Activated gamma-delta T cell treated with anti-CD3 and anti-CD28 coated beads, Interleukin-2, amount 50 U/mL, for 16 hours (primary cell): ENCODE data around the gene PCDHGB6.
"Not testable (repeated sequence)": the region's sequence is repeated elsewhere in the genome, so short reads cannot be mapped to it uniquely, and the experiment has no call there.

Source experiments
- DNase-seq: peaks from one replicate; pipeline ENCODE4 v3.0.0-alpha.2; 2020; ENCODE audit warnings: low read depth

Gene PCDHGB6

DNA sequence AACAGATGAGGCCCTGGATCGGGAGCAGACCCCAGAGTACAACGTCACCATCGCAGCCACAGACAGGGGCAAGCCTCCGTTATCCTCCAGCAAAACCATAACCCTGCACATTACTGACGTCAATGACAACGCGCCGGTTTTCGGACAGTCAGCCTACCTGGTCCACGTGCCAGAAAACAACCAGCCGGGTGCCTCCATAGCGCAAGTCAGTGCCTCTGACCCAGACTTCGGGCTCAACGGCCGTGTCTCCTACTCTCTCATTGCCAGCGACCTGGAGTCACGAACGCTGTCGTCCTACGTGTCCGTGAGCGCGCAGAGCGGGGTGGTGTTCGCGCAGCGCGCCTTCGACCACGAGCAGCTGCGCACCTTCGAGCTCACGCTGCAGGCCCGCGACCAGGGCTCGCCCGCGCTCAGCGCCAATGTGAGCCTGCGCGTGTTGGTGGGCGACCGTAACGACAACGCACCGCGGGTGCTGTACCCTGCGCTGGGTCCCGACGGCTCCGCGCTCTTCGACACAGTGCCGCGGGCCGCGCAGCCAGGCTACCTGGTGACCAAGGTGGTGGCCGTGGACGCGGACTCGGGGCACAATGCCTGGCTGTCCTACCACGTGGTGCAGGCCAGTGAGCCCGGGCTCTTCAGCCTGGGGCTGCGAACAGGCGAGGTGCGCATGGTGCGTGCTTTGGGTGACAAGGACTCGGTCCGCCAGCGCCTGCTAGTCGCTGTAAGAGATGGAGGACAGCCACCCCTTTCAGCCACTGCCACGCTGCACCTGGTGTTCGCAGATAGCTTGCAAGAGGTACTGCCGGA lies 11.5 kb downstream of the PCDHGB6 start:
- DNase-seq: no peak

DNA sequence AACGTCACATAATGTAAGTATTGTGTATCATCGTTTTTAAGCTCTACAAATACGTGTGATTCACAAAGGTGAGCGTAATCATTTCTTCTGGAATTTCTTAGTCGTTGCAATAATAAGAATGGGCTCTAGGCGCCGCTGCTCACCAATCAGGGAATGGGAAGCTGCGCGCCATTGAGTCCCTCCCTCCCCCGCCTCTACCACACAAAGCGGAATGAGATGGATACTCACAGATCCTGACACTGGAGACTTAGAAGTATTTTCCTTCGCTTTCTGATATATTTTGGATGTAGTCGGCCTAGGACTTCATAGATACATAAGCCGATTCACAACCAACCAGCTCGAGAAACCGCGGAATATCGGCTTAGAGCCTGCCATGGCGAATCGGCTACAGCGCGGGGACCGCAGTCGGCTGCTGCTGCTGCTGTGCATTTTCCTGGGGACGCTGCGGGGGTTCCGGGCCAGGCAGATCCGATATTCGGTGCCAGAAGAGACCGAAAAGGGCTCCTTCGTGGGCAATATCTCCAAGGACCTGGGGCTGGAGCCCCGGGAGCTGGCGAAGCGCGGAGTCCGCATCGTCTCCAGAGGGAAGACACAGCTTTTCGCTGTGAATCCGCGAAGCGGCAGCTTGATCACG lies 13.2 kb downstream of the PCDHGB6 start, which contains the start of gene PCDHGA11:
PCDHGA11 (plus strand) TSS at position 197 of the 634 bp plus-strand sequence; CDS start at position 374, 177 bp downstream.
- no peak for DNase-seq

DNA sequence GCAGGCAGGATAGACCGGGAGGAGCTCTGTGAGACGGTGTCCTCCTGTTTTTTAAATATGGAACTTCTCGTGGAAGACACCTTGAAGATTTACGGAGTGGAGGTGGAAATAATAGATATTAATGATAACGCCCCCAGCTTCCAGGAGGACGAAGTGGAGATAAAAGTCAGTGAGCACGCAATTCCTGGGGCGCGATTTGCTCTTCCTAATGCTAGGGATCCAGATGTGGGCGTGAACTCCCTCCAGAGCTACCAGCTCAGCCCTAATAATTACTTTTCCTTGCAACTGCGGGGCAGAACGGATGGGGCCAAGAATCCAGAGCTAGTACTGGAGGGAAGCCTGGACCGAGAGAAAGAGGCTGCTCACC lies 13.7 kb downstream of the PCDHGB6 start:
- no peak for DNase-seq

DNA sequence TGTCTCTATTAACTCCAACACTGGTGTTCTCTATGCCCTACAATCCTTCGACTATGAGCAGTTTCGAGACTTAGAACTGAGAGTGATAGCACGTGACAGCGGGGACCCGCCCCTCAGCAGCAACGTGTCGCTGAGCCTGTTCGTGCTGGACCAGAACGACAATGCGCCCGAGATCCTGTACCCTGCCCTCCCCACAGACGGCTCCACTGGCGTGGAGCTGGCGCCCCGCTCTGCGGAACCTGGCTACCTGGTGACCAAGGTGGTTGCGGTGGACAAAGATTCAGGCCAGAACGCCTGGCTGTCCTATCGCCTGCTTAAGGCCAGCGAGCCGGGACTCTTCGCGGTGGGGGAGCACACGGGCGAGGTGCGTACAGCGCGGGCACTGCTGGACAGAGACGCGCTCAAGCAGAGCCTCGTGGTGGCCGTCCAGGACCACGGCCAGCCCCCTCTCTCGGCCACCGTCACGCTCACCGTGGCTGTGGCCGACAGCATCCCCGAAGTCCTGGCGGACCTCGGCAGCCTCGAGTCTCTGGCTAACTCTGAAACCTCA lies 15.0 kb downstream of the PCDHGB6 start:
- DNase-seq: no peak

DNA sequence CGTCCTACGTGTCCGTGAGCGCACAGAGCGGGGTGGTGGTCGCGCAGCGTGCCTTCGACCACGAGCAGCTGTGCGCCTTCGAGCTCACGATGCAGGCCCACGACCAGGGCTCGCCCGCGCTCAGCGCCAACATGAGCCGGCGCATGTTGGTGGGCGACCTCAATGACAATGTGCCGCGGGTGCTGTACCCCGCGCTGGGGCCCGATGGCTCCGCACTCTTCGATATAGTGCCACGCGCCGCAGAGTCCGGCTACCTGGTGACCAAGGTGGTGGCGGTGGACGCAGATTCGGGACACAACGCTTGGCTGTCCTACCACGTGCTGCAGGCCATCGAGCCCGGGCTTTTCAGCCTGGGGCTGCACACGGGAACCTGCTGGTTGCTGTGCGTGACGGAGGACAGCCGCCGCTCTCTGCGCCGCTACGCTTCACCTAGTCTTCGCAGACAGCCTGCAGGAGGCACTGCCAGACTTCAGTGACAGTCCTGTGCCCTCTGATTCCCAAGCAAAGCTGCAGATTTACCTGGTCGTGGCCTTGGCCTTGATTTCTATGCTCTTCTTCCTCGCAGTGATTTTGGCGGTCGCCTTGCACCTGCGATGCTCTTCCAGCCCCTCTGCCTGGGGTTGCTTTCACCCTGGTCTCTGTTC lies 20.1 kb downstream of the PCDHGB6 start:
- no peak for DNase-seq

DNA sequence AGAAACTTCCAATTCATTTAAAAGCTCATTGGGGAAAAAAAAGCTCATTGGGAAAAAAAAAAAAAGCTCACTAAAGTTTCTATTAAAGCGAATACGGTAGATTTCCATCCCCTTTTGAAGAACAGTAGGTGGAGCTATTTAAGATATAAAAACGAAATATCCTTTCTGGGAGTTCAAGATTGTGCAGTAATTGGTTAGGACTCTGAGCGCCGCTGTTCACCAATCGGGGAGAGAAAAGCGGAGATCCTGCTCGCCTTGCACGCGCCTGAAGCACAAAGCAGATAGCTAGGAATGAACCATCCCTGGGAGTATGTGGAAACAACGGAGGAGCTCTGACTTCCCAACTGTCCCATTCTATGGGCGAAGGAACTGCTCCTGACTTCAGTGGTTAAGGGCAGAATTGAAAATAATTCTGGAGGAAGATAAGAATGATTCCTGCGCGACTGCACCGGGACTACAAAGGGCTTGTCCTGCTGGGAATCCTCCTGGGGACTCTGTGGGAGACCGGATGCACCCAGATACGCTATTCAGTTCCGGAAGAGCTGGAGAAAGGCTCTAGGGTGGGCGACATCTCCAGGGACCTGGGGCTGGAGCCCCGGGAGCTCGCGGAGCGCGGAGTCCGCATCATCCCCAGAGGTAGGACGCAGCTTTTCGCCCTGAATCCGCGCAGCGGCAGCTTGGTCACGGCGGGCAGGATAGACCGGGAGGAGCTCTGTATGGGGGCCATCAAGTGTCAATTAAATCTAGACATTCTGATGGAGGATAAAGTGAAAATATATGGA lies 22.7 kb downstream of the PCDHGB6 start, which contains the start of gene PCDHGA12:
PCDHGA12 (plus strand) TSS at position 176 of the 782 bp plus-strand sequence; CDS start at position 429, 253 bp downstream.
- DNase-seq: no peak

DNA sequence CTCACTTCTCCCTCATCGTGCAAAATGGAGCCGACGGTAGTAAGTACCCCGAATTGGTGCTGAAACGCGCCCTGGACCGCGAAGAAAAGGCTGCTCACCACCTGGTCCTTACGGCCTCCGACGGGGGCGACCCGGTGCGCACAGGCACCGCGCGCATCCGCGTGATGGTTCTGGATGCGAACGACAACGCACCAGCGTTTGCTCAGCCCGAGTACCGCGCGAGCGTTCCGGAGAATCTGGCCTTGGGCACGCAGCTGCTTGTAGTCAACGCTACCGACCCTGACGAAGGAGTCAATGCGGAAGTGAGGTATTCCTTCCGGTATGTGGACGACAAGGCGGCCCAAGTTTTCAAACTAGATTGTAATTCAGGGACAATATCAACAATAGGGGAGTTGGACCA lies 23.5 kb downstream of the PCDHGB6 start:
- no peak for DNase-seq

DNA sequence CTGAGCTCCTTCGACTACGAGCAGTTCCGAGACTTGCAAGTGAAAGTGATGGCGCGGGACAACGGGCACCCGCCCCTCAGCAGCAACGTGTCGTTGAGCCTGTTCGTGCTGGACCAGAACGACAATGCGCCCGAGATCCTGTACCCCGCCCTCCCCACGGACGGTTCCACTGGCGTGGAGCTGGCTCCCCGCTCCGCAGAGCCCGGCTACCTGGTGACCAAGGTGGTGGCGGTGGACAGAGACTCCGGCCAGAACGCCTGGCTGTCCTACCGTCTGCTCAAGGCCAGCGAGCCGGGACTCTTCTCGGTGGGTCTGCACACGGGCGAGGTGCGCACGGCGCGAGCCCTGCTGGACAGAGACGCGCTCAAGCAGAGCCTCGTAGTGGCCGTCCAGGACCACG lies 24.5 kb downstream of the PCDHGB6 start:
- not testable (repeated sequence) for DNase-seq

DNA sequence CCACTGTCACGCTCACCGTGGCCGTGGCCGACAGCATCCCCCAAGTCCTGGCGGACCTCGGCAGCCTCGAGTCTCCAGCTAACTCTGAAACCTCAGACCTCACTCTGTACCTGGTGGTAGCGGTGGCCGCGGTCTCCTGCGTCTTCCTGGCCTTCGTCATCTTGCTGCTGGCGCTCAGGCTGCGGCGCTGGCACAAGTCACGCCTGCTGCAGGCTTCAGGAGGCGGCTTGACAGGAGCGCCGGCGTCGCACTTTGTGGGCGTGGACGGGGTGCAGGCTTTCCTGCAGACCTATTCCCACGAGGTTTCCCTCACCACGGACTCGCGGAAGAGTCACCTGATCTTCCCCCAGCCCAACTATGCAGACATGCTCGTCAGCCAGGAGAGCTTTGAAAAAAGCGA lies 24.9 kb downstream of the PCDHGB6 start:
- not testable (repeated sequence) for DNase-seq

DNA sequence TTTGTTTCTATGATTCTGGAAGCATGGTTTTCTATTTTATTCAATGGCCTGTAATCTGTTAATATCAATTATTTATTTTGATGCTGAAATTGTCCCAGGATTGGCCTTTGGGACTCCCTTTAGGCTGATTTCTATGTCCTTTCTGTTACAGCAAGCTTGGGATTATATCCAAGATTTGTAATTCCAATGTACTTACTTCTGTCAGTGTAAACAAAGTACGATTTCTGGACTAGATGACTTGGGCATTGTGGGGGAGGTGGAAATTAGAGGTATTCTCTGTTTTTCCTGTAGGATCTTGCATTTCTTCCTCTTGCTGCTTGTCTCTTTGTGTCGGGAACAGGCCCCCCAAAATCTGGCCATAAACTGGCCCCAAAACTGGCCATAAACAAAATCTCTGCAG lies 26.2 kb downstream of the PCDHGB6 start:
- DNase-seq: no peak

DNA sequence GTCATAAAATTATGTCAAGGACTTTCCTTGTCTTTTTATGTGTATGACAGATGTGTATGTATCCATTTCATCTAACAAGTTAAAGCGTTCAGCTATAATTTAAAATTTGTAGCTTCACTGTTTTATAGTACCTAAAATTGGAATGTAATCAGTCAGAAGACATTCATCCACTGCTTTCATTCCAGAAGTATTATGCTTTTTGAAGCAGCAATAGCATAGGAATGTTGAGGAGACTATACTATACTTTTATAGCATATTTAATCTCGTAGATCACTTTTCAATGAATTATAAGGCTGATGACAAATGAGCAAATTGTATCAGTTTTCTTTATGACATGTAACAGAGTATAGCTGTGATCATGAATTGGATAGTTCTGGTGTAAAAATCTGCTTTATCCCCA lies 29.4 kb downstream of the PCDHGB6 start:
- no peak for DNase-seq

DNA sequence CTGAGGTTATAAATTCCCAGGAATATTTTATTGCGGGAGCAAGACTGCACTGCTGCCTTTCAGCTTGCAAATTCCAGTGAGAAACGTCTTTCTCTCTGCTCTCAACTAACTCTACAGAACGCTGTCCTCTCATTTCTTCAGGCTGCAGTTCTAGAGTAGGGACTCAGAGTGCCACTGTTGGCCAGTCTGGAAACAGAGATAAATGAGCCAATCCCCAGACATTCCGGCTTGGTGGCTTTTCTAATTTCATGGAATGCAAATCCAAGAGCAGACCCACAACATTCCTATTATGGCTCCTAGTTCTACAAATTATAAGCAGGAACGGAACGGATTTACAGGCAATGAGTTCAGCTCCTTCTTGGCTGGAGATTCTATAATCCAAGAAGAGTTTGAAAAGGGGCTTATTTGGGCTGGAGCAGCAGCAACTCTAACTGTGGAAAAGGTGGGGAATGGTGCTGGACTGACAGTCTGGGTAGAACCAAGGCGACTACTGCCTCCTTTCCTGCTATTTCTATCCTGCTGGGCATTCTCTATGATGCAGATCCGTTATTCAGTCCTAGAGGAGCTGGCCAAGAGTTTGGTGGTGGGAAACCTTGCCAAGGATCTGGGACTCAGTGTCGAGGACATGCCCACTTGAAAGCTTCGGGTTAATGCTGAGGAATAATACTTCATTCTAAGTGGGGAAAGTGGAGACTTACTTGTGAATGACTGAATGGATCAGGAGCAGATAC lies 31.8 kb downstream of the PCDHGB6 start:
- DNase-seq: no peak

DNA sequence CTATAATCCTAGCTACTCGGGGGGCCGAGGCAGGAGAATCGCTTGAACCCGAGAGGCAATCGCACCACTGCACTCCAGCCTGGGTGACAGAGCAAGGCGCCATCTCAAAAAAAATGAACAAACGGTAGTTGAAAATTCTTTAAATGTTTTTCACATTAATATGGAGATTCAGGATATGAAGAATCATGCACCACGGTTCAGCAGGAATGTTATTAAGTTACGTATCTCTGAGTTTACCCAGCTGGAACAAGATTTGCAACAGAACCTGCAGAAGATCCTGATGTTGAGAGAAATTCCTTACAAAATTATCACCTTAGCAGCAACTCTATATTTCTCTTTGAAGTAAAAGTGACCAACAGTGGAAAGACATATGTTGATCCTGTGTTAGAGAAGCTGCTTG lies 32.5 kb downstream of the PCDHGB6 start:
- DNase-seq: no peak

DNA sequence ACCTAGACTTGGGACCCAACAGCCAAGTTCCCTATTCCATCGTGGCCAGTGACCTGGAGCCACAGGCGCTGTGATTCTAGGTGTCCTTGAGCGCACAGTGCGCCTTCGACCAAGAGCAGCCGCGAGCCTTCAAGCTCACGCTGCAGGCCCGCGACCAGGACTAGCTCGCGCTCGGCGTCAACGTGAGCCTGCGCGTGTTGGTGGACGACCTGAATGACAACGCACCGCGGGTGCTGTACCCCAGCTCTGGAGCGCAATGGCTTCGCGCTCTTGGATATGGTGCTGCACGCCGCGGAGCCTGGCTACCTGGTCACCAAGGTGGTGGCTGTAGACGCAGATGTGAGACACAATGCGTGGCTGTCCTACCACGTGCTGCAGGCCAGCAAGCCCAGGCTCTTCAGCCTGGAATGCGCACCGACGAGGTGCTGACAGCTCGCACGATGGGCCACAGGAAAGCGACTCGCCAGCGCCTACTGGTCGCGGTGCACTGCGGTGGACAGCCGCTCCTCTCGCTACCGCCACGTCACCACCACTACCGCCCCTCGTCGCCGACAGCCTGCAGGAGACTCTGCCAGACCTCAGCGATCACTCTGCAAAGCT lies 33.9 kb downstream of the PCDHGB6 start:
- DNase-seq: no peak
